SK-N-SH treated with all-trans-retinoic acid at 6 μM for 48 hours (cell line): Measurements from ENCODE around the gene NCL.

Experiments used
- ATAC-seq: fragments of 200-7000 bp; cut with Tn5 transposase; 3 replicates; pipeline ENCODE4 v1.9.1; 2020; ENCODE audit warnings: mild to moderate bottlenecking, moderate library complexity
- ARNTL ChIP-seq: fragments of 450-650 bp; formaldehyde crosslinking; IDR thresholded peaks from 2 replicates; pipeline ENCODE4 v1.5.0; 2020; ENCODE audit warnings: low read depth, mild to moderate bottlenecking, moderate library complexity, borderline replicate concordance
- CREB5 ChIP-seq: fragments of 250-450 bp; sonication (Bioruptor Pico); IDR thresholded peaks from 2 replicates; pipeline ENCODE4 v1.5.1; 2020; ENCODE audit warnings: low read depth, mild to moderate bottlenecking, moderate library complexity
- CSDC2 ChIP-seq: fragments of 250-450 bp; sonication (Bioruptor Pico); IDR thresholded peaks from 2 replicates; pipeline ENCODE4 v1.5.0; 2020; ENCODE audit warnings: mild to moderate bottlenecking, moderate library complexity
- CSRNP3 ChIP-seq: fragments of 250-450 bp; sonication (Bioruptor Pico); IDR thresholded peaks from 2 replicates; pipeline ENCODE4 v1.5.1; 2021; ENCODE audit warnings: mild to moderate bottlenecking, moderate library complexity
- ESRRG ChIP-seq: fragments of 250-450 bp; sonication (Bioruptor Pico); IDR thresholded peaks from 2 replicates; pipeline ENCODE4 v1.6.1; 2021; ENCODE audit warnings: mild to moderate bottlenecking
- GLIS3 ChIP-seq: fragments of 250-450 bp; sonication (Bioruptor Pico); IDR thresholded peaks from 2 replicates; pipeline ENCODE4 v1.5.0; 2020; ENCODE audit warnings: mild to moderate bottlenecking, moderate library complexity
- ISL1 ChIP-seq: fragments of 250-450 bp; sonication (Bioruptor Pico); IDR thresholded peaks from 2 replicates; pipeline ENCODE4 v2.1.2; 2022; ENCODE audit warnings: mild to moderate bottlenecking, moderate library complexity
- OSR1 ChIP-seq: fragments of 250-450 bp; sonication (Bioruptor Pico); IDR thresholded peaks from 2 replicates; pipeline ENCODE4 v1.8.0; 2022; ENCODE audit warnings: moderate library complexity, mild to moderate bottlenecking, inconsistent platforms
- PATZ1 ChIP-seq: fragments of 250-450 bp; sonication (Bioruptor Pico); IDR thresholded peaks from 2 replicates; pipeline ENCODE4 v1.8.0; 2020; ENCODE audit warnings: mild to moderate bottlenecking, moderate library complexity, borderline replicate concordance
- PPARA ChIP-seq: fragments of 250-450 bp; sonication (Bioruptor Pico); IDR thresholded peaks from 2 replicates; pipeline ENCODE4 v1.5.0; 2020; ENCODE audit warnings: mild to moderate bottlenecking, borderline replicate concordance
- RARB ChIP-seq: fragments of 250-450 bp; sonication (Bioruptor Pico); IDR thresholded peaks from 2 replicates; pipeline ENCODE4 v1.8.0; 2021; ENCODE audit warnings: mild to moderate bottlenecking, moderate library complexity
- SNAI2 ChIP-seq: fragments of 250-450 bp; sonication (Bioruptor Pico); IDR thresholded peaks from 2 replicates; pipeline ENCODE4 v1.5.0; 2020; ENCODE audit warnings: mild to moderate bottlenecking, moderate library complexity
- TCF4 ChIP-seq: fragments of 250-450 bp; sonication (Bioruptor Pico); IDR thresholded peaks from 2 replicates; pipeline ENCODE4 v1.8.0; 2021; ENCODE audit warnings: mild to moderate bottlenecking, moderate library complexity, borderline replicate concordance
- TOX ChIP-seq: fragments of 250-450 bp; sonication (Bioruptor Pico); IDR thresholded peaks from 2 replicates; pipeline ENCODE4 v1.8.0; 2021; ENCODE audit warnings: mild to moderate bottlenecking, moderate library complexity, borderline replicate concordance
- ZC3H10 ChIP-seq: fragments of 250-450 bp; sonication (Bioruptor Pico); IDR thresholded peaks from 2 replicates; pipeline ENCODE4 v1.5.1; 2021; ENCODE audit warnings: mild to moderate bottlenecking, moderate library complexity
- ZFP3 ChIP-seq: fragments of 250-450 bp; sonication (Bioruptor Pico); IDR thresholded peaks from 2 replicates; pipeline ENCODE4 v1.5.0; 2020; ENCODE audit warnings: mild to moderate bottlenecking, moderate library complexity
- ZFP30 ChIP-seq: fragments of 450-650 bp; formaldehyde crosslinking; IDR thresholded peaks from 2 replicates; pipeline ENCODE4 v1.5.0; 2022; ENCODE audit warnings: mild to moderate bottlenecking, moderate library complexity
- ZNF565 ChIP-seq: fragments of 450-650 bp; formaldehyde crosslinking; conservative IDR thresholded peaks from 2 replicates; pipeline ENCODE4 v1.5.0; 2020; ENCODE audit warnings: low read depth, mild to moderate bottlenecking, moderate library complexity
- ZNF70 ChIP-seq: fragments of 450-650 bp; formaldehyde crosslinking; IDR thresholded peaks from 2 replicates; pipeline ENCODE4 v1.5.0; 2020; ENCODE audit warnings: mild to moderate bottlenecking, moderate library complexity
- TF ChIP-seq, protein P1 (sequence below): fragments of 250-450 bp; sonication (Bioruptor Pico); IDR thresholded peaks from 2 replicates; pipeline ENCODE4 v1.8.0; 2021; ENCODE audit warnings: low read depth, mild to moderate bottlenecking, moderate library complexity, borderline replicate concordance

The NCL gene

GRCh38 chr2:231449503-231450054, 14.7 kb downstream of the NCL start:
- TF ChIP-seq, protein P1, sequence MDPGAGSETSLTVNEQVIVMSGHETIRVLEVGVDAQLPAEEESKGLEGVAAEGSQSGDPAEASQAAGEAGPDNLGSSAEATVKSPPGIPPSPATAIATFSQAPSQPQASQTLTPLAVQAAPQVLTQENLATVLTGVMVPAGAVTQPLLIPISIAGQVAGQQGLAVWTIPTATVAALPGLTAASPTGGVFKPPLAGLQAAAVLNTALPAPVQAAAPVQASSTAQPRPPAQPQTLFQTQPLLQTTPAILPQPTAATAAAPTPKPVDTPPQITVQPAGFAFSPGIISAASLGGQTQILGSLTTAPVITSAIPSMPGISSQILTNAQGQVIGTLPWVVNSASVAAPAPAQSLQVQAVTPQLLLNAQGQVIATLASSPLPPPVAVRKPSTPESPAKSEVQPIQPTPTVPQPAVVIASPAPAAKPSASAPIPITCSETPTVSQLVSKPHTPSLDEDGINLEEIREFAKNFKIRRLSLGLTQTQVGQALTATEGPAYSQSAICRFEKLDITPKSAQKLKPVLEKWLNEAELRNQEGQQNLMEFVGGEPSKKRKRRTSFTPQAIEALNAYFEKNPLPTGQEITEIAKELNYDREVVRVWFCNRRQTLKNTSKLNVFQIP: no peak
- TF ChIP-seq ISL1 (CRISPR knock-in tag) (no peak), TOX (CRISPR knock-in tag) (no peak), TCF4 (CRISPR knock-in tag) (no peak), CSRNP3 (CRISPR knock-in tag) (no peak), ZC3H10 (CRISPR knock-in tag) (no peak), ZNF565 (no peak), OSR1 (no peak), ZFP30 (CRISPR knock-in tag) (no peak), ZNF70 (no peak), GLIS3 (no peak), PATZ1 (no peak), CREB5 (no peak), CSDC2 (CRISPR knock-in tag) (no peak), ARNTL (CRISPR knock-in tag) (no peak), PPARA (CRISPR knock-in tag) (no peak), SNAI2 (no peak)
- ATAC-seq: no peak

DNA sequence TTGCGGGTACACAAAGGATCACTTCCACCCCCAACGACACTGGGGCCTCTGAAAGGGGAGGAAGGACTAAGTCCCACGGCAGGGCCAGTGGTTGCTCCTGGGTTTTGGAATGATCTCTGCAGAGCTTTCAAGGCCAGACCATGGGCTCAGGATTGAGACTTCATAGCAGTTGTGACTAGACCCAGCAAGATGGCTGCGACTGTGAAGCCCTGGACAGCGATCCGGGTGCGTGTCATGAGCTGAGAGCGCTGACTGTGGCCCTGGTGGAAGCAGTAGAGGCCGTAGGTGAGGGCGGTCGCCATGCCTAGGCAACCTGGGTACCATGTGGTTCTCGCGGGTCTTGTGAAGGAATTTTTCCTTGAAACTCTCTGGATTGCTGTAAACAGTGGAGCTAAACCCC, 27.3 kb downstream of the NCL start:
- TF ChIP-seq ARNTL (CRISPR knock-in tag): no peak
- TF ChIP-seq ZFP30 (CRISPR knock-in tag): no peak
- no peak for ATAC-seq

- ATAC-seq: no peak
- no peak for TF ChIP-seq TOX (CRISPR knock-in tag)
- TF ChIP-seq ARNTL (CRISPR knock-in tag): no peak
- no peak for TF ChIP-seq RARB (CRISPR knock-in tag)
- no peak for TF ChIP-seq ZFP3
- no peak for TF ChIP-seq CSRNP3 (CRISPR knock-in tag)
- no peak for TF ChIP-seq CREB5
- no peak for TF ChIP-seq ZC3H10 (CRISPR knock-in tag)
- no peak for TF ChIP-seq PPARA (CRISPR knock-in tag)
- no peak for TF ChIP-seq GLIS3
- no peak for TF ChIP-seq ZFP30 (CRISPR knock-in tag)
- TF ChIP-seq ISL1 (CRISPR knock-in tag): no peak
- no peak for TF ChIP-seq SNAI2
- TF ChIP-seq ZNF70: no peak
- no peak for TF ChIP-seq ZNF565
- no peak for TF ChIP-seq ESRRG (CRISPR knock-in tag)
- no peak for TF ChIP-seq PATZ1
Measured at GRCh38 chr2:231433990-231434389, 30.3 kb downstream of the NCL start.
